SU-DHL-6 (cell line): Measurements from ENCODE around the gene ASXL1.

Source experiments
- H2AFZ ChIP-seq: fragments of 200-600 bp; sonication (generic); 2 replicates; pipeline ENCODE4 v1.6.1; 2014; ENCODE audit warnings: low read depth, mild to moderate bottlenecking, moderate library complexity, mixed read lengths, antibody characterized with exemption, low read length; ENCODE audit not compliant: severe bottlenecking
- H3F3A ChIP-seq: fragments of 200-600 bp; shearing (Covaris generic); 2 replicates; pipeline ENCODE4 v1.6.0; 2016; ENCODE audit warnings: antibody characterized with exemption, mild to moderate bottlenecking; ENCODE audit not compliant: insufficient read depth
- H3K27ac ChIP-seq: fragments of 200-600 bp; sonication (generic); 2 replicates; pipeline ENCODE4 v1.5.1; 2016; ENCODE audit warnings: low read depth, mild to moderate bottlenecking, low read length, moderate library complexity, mixed read lengths
- H3K27me3 ChIP-seq: fragments of 200-600 bp; sonication (generic), shearing (Covaris generic); 2 replicates; pipeline ENCODE4 v1.6.0; 2014; ENCODE audit warnings: mild to moderate bottlenecking, low read length
- H3K36me3 ChIP-seq: fragments of 200-600 bp; sonication (generic); 2 replicates; pipeline ENCODE4 v1.6.1; 2014; ENCODE audit warnings: mild to moderate bottlenecking, low read length, mixed read lengths
- H3K4me2 ChIP-seq: fragments of 300-600, 200-600 bp; shearing (Covaris generic), sonication (generic); 2 replicates; pipeline ENCODE4 v1.6.0; 2014; ENCODE audit warnings: low read length, low read depth, mild to moderate bottlenecking; ENCODE audit not compliant: poor library complexity, severe bottlenecking
- H3K4me3 ChIP-seq: fragments of 200-600 bp; sonication (generic); 2 replicates; pipeline ENCODE4 v1.5.1; 2014; ENCODE audit warnings: antibody characterized with exemption, low read length, mild to moderate bottlenecking, mixed read lengths; ENCODE audit not compliant: insufficient read depth, poor library complexity, severe bottlenecking
- H3K79me2 ChIP-seq: fragments of 200-600 bp; sonication (generic); 2 replicates; pipeline ENCODE4 v1.6.1; 2014; ENCODE audit warnings: mild to moderate bottlenecking, low read length, moderate library complexity; ENCODE audit not compliant: insufficient read depth
- H3K9ac ChIP-seq: fragments of 200-600 bp; sonication (generic); 2 replicates; pipeline ENCODE4 v1.7.0; 2014; ENCODE audit warnings: mild to moderate bottlenecking, low read length
- H3K9me2 ChIP-seq: fragments of 200-600 bp; sonication (generic); replicated peaks from 2 replicates; pipeline ENCODE4 v1.6.1; 2014; ENCODE audit warnings: low read length; ENCODE audit not compliant: insufficient read depth
- H3K9me3 ChIP-seq: fragments of 200-600 bp; sonication (generic); 2 replicates; pipeline ENCODE4 v1.6.1; 2014; ENCODE audit warnings: low read length, mixed read lengths; ENCODE audit not compliant: insufficient read depth
- H4K20me1 ChIP-seq: fragments of 200-600 bp; sonication (generic); 2 replicates; pipeline ENCODE4 v1.6.1; 2014; ENCODE audit warnings: low read depth, mild to moderate bottlenecking, antibody characterized with exemption, low read length, moderate library complexity, mixed read lengths
- EZH2phosphoT487 ChIP-seq: fragments of 200-600 bp; sonication (generic), shearing (Covaris generic); conservative IDR thresholded peaks from 2 replicates; pipeline ENCODE4 v1.6.1; 2018; ENCODE audit warnings: mild to moderate bottlenecking, antibody characterized with exemption, low read length, moderate library complexity, mixed read lengths
- TF ChIP-seq, protein P1 (sequence below): fragments of 200-600 bp; sonication (generic); IDR thresholded peaks from one replicate; pipeline ENCODE4 v1.5.1; 2017; ENCODE audit warnings: antibody characterized with exemption, mild to moderate bottlenecking, low read length, moderate library complexity; ENCODE audit not compliant: insufficient read depth, poor library complexity, severe bottlenecking

Gene ASXL1

DNA sequence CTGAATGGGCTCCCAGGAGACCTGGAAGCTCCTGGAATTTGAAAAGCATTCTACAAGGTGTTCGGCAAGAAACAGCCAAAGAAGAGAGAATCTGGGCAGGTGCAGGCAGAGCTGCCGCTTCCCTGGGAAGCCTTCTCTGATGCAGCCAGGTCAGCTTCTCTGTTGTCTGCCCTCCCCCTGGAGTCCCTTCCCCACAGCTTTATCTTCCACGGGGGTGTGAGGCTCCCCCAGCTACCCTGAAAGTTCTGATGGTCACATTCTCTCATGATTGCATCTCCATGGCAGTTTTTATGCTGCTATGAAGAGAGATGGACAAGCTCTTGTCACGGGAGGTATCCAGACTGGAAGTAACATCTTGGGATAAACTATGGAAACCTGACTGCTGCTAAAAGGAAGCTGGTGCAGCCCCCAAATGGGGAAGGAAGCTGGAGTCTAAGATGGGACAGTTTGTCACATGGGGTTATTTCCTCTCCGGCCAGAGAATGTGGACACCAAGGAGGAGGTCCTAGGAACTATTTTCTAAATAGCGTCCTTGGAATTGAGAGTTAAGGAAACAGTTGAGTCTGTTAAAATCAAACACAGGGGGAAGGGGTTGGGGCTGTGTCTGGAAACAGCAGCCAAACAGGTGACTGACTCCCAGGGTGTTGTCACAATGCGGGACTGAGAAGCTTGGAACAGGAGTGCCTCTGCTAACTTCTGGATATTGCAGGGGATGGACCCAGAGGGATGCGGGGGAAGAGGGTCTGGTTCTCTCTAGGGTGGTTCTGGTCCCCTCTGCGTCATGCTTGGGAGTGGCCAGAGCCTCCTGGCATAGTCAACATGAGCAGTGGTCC is 91.1 kb downstream of the ASXL1 start:
- Histone ChIP-seq H3K9ac (no peak overlapping the region), H2AFZ (no peak overlapping the region), H3K27me3 (no peaks in the 10 kb centered on the region), H3K4me3 (no peak overlapping the region), H3K27ac (no peak overlapping the region), H3F3A (no peaks in the 10 kb centered on the region), H4K20me1 (no peaks in the 10 kb centered on the region), H3K79me2 (no peaks in the 10 kb centered on the region), H3K9me3 (no peaks in the 10 kb centered on the region), H3K9me2 (no peaks in the 10 kb centered on the region), H3K4me2 (no peak overlapping the region), H3K36me3 (no peaks in the 10 kb centered on the region)
- no peak for TF ChIP-seq EZH2phosphoT487
- TF ChIP-seq, protein P1, sequence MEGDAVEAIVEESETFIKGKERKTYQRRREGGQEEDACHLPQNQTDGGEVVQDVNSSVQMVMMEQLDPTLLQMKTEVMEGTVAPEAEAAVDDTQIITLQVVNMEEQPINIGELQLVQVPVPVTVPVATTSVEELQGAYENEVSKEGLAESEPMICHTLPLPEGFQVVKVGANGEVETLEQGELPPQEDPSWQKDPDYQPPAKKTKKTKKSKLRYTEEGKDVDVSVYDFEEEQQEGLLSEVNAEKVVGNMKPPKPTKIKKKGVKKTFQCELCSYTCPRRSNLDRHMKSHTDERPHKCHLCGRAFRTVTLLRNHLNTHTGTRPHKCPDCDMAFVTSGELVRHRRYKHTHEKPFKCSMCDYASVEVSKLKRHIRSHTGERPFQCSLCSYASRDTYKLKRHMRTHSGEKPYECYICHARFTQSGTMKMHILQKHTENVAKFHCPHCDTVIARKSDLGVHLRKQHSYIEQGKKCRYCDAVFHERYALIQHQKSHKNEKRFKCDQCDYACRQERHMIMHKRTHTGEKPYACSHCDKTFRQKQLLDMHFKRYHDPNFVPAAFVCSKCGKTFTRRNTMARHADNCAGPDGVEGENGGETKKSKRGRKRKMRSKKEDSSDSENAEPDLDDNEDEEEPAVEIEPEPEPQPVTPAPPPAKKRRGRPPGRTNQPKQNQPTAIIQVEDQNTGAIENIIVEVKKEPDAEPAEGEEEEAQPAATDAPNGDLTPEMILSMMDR = no peak

DNA sequence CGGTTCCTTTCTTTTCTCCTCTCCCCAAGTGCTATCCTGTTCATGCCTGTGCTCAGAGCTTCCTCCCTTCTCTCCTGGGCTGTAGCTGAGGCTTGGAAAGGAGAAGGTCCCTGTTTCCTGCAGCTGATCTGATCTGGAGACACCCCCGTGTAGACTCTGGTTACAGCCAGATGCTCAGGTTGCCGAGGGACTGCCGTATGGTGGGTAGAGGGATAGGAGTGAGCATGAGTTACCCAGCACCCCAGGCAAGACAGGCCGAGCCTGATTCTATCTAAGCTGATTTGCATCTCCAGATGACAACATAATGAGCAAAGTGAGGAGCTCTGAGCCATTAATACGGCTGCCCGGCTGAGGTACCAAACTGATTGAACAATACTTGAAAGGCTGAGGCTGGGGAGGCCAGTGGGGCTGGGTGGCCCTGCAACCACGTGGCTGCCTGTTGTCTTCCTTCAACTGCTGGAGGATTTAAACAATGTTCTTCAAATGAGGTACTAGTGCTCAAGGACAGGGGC is 91.8 kb downstream of the ASXL1 start:
- H3K4me2 ChIP-seq = no peak overlapping the region
- no peaks in the 10 kb centered on the region for H3F3A ChIP-seq
- H4K20me1 ChIP-seq = no peaks in the 10 kb centered on the region
- H3K9me2 ChIP-seq = no peaks in the 10 kb centered on the region
- no peak overlapping the region for H3K4me3 ChIP-seq
- H3K79me2 ChIP-seq = no peaks in the 10 kb centered on the region
- no peaks in the 10 kb centered on the region for H3K9me3 ChIP-seq
- H3K9ac ChIP-seq = no peak overlapping the region
- H2AFZ ChIP-seq = no peak overlapping the region
- TF ChIP-seq, protein P1 = no peak
- TF ChIP-seq EZH2phosphoT487 = no peak
- no peaks in the 10 kb centered on the region for H3K27me3 ChIP-seq
- H3K36me3 ChIP-seq = no peaks in the 10 kb centered on the region
- H3K27ac ChIP-seq = no peak overlapping the region

DNA sequence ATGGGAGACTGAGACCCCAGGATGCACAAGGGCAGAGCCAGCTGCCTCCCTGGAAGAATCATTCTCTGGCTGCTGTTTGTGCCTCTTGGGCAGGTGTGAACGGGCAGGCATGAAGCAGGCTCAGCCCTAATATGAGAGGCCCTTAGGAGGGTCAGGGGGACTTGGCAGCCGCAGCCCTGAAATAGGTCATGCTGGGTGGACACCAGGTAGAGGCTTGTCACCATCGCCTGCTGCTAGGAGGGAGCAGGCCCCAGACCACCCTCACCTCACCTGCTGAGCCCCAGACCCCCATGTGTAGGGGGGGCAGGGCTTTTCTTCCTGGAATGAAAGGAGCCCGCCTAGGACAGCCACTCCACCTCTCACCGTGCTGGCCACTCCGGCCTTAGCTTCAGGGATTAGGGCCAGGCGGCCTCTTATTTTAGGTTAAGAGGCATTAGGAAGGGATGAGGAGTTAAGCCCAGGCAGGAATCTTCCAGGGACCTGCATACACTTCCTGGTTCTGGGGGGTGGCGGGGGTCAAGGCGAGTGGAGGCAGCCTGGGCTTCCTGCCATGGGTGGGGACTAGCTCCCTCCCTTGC is 92.4 kb downstream of the ASXL1 start:
- H4K20me1 ChIP-seq = no peaks in the 10 kb centered on the region
- no peaks in the 10 kb centered on the region for H3F3A ChIP-seq
- H3K79me2 ChIP-seq = no peaks in the 10 kb centered on the region
- H2AFZ ChIP-seq = no peak overlapping the region
- H3K27ac ChIP-seq = no peak overlapping the region
- H3K4me2 ChIP-seq = no peak overlapping the region
- TF ChIP-seq, protein P1 = no peak
- TF ChIP-seq EZH2phosphoT487 = no peak
- no peaks in the 10 kb centered on the region for H3K9me3 ChIP-seq
- H3K9ac ChIP-seq = no peak overlapping the region
- no peaks in the 10 kb centered on the region for H3K27me3 ChIP-seq
- no peak overlapping the region for H3K4me3 ChIP-seq
- H3K36me3 ChIP-seq = no peaks in the 10 kb centered on the region
- no peaks in the 10 kb centered on the region for H3K9me2 ChIP-seq
